HEK293 (cell line): ENCODE measurements around the gene OR2D3.

Experiments
- CTCF ChIA-PET: fragments of 350-600 bp; formaldehyde crosslinking; extraction: SDS; loops from one replicate; lab custom pipeline; 2021; ENCODE audit warnings: antibody characterized with exemption; lab: Yijun Ruan, JAX
- POLR2A ChIA-PET: fragments of 300-600 bp; formaldehyde crosslinking; extraction: SDS; loops from one replicate; lab custom pipeline; 2020; ENCODE audit warnings: antibody characterized with exemption, inconsistent platforms; lab: Yijun Ruan, JAX
- H3K27ac ChIP-seq: fragments of 200-500 bp; sonication (Bioruptor generic); 2 replicates; pipeline ENCODE4 v1.5.1; 2014; ENCODE audit warnings: low read depth, low read length, control low read depth, inconsistent platforms; ENCODE audit errors: extremely low read depth
- H3K36me3 ChIP-seq, 2 experiments: fragments of 200-500 bp in 1 of 2; sonication (Bioruptor generic) in 1 of 2; 1 replicate in 1 of 2; 2 replicates in 1 of 2; pipeline ENCODE4 v1.5.1; 2014 to 2017; ENCODE audit warnings: inconsistent platforms in 2 of 2, low read length in 2 of 2; ENCODE audit not compliant: control insufficient read depth in 2 of 2, insufficient read depth in 1 of 2
- H3K4me1 ChIP-seq: fragments of 200-500 bp; sonication (Bioruptor generic); 2 replicates; pipeline ENCODE4 v1.5.1; 2014; ENCODE audit warnings: mild to moderate bottlenecking, low read length, inconsistent platforms; ENCODE audit not compliant: control insufficient read depth, insufficient read depth
- H3K4me3 ChIP-seq: 2 replicates; pipeline ENCODE4 v1.5.1; 2011; ENCODE audit warnings: low read depth, mild to moderate bottlenecking, control low read depth, low read length, moderate library complexity
- H3K9me3 ChIP-seq: fragments of 200-500 bp; sonication (Bioruptor generic); 2 replicates; pipeline ENCODE4 v1.5.1; 2014; ENCODE audit warnings: low read depth, low read length, inconsistent platforms; ENCODE audit not compliant: control insufficient read depth, insufficient read depth
- EGR2 ChIP-seq: fragments of 450-650 bp; formaldehyde crosslinking; IDR thresholded peaks from 2 replicates; pipeline ENCODE4 v1.5.1; 2016; ENCODE audit warnings: low read depth, missing biosample characterization, missing genetic modification characterization
- ELK4 ChIP-seq: IDR thresholded peaks from 2 replicates; pipeline ENCODE4 v1.6.1; 2011; ENCODE audit warnings: mild to moderate bottlenecking, low read depth, low read length, borderline replicate concordance
- HOXD13 ChIP-seq: sonication (generic); formaldehyde crosslinking; IDR thresholded peaks from 2 replicates; pipeline ENCODE4 v1.8.0; 2022; ENCODE audit warnings: missing genetic modification reagents, borderline replicate concordance
- MEIS1 ChIP-seq: sonication (generic); formaldehyde crosslinking; IDR thresholded peaks from 2 replicates; pipeline ENCODE4 v1.8.1; 2022; ENCODE audit warnings: missing genetic modification reagents, mild to moderate bottlenecking, borderline replicate concordance
- PRDM10 ChIP-seq: fragments of 450-650 bp; formaldehyde crosslinking; IDR thresholded peaks from 2 replicates; pipeline ENCODE4 v1.5.1; 2016; ENCODE audit warnings: missing biosample characterization, missing genetic modification characterization
- RBAK ChIP-seq: fragments of 450-650 bp; formaldehyde crosslinking; IDR thresholded peaks from 2 replicates; pipeline ENCODE4 v1.5.1; 2016; ENCODE audit warnings: missing biosample characterization, missing genetic modification characterization
- SP2 ChIP-seq: fragments of 450-650 bp; formaldehyde crosslinking; IDR thresholded peaks from 2 replicates; pipeline ENCODE4 v1.5.1; 2016; ENCODE audit warnings: missing biosample characterization, missing genetic modification characterization
- ZBTB11 ChIP-seq: fragments of 450-650 bp; formaldehyde crosslinking; conservative IDR thresholded peaks from 2 replicates; pipeline ENCODE4 v1.5.1; 2016; ENCODE audit warnings: low read depth, missing biosample characterization, missing genetic modification characterization
- ZBTB20 ChIP-seq: fragments of 450-650 bp; formaldehyde crosslinking; IDR thresholded peaks from 2 replicates; pipeline ENCODE4 v1.5.1; 2016; ENCODE audit warnings: missing biosample characterization, missing genetic modification characterization
- ZNF112 ChIP-seq: fragments of 450-650 bp; formaldehyde crosslinking; IDR thresholded peaks from 2 replicates; pipeline ENCODE4 v1.5.0; 2017; ENCODE audit warnings: missing biosample characterization, missing genetic modification characterization
- ZNF140 ChIP-seq: fragments of 450-650 bp; formaldehyde crosslinking; IDR thresholded peaks from 2 replicates; pipeline ENCODE4 v1.5.1; 2016; ENCODE audit warnings: missing biosample characterization, missing genetic modification characterization
- ZNF280C ChIP-seq: fragments of 450-650 bp; formaldehyde crosslinking; IDR thresholded peaks from 2 replicates; pipeline ENCODE4 v1.5.1; 2016; ENCODE audit warnings: missing biosample characterization, missing genetic modification characterization
- ZNF354C ChIP-seq: fragments of 450-650 bp; formaldehyde crosslinking; IDR thresholded peaks from 2 replicates; pipeline ENCODE4 v1.5.1; 2016; ENCODE audit warnings: missing biosample characterization, missing genetic modification characterization, low read depth, borderline replicate concordance
- ZNF48 ChIP-seq: fragments of 450-650 bp; formaldehyde crosslinking; IDR thresholded peaks from 2 replicates; pipeline ENCODE4 v1.5.1; 2016; ENCODE audit warnings: missing biosample characterization, missing genetic modification characterization
- ZNF513 ChIP-seq: fragments of 450-650 bp; IDR thresholded peaks from 2 replicates; pipeline ENCODE4 v1.5.1; 2018; ENCODE audit warnings: missing biosample characterization, missing genetic modification characterization
- ZNF529 ChIP-seq: fragments of 450-650 bp; formaldehyde crosslinking; IDR thresholded peaks from 2 replicates; pipeline ENCODE4 v1.5.1; 2017; ENCODE audit warnings: missing genetic modification characterization, missing biosample characterization; ENCODE audit not compliant: insufficient replicate concordance
- ZNF561 ChIP-seq: fragments of 450-650 bp; IDR thresholded peaks from 2 replicates; pipeline ENCODE4 v1.5.1; 2018; ENCODE audit warnings: missing biosample characterization, missing genetic modification characterization, borderline replicate concordance
- ZNF610 ChIP-seq: fragments of 450-650 bp; formaldehyde crosslinking; IDR thresholded peaks from 2 replicates; pipeline ENCODE4 v1.5.1; 2016; ENCODE audit warnings: missing biosample characterization, missing genetic modification characterization, borderline replicate concordance
- ZNF624 ChIP-seq: fragments of 450-650 bp; formaldehyde crosslinking; IDR thresholded peaks from 2 replicates; pipeline ENCODE4 v1.5.1; 2017; ENCODE audit warnings: missing biosample characterization, missing genetic modification characterization
- ZNF701 ChIP-seq: fragments of 450-650 bp; formaldehyde crosslinking; IDR thresholded peaks from 2 replicates; pipeline ENCODE4 v1.5.1; 2016; ENCODE audit warnings: missing biosample characterization, missing genetic modification characterization
- ZNF792 ChIP-seq: fragments of 450-650 bp; formaldehyde crosslinking; IDR thresholded peaks from 2 replicates; pipeline ENCODE4 v1.5.1; 2016; ENCODE audit warnings: missing biosample characterization, missing genetic modification characterization

OR2D3 gene

GRCh38 chr11:6892400-6892799, 28.4 kb upstream of the OR2D3 start, which contains the start of gene OR2D2:
Gene OR2D2 (minus strand): TSS chr11:6892500. CDS start chr11:6892500, 0 bp downstream.
- Histone ChIP-seq H3K4me3 (no peak within 1 kb of the TSS), H3K4me1 (no peaks in the 10 kb centered on the region), H3K36me3 (no peaks in the 10 kb centered on the region), H3K27ac (no peak within 1 kb of the TSS), H3K9me3 (no peaks in the 10 kb centered on the region)
- TF ChIP-seq SP2 (tag by site-specific recombination): no peak
- no peak for TF ChIP-seq ZNF280C
- ChIA-PET POLR2A (no interaction called here), CTCF (no interaction called here)

GRCh38 chr11:6894097-6894496, 26.7 kb upstream of the OR2D3 start:
- no peaks in the 10 kb centered on the region for H3K4me1 ChIP-seq
- no peak for TF ChIP-seq ELK4
- TF ChIP-seq ZNF529 (tag by site-specific recombination): no peak
- no peak for TF ChIP-seq ZNF792 (tag by site-specific recombination)
- TF ChIP-seq ZNF513 (tag by site-specific recombination): no peak
- TF ChIP-seq ZNF701 (tag by site-specific recombination): no peak
- TF ChIP-seq ZNF140 (tag by site-specific recombination): no peak
- TF ChIP-seq MEIS1 (CRISPR knock-in tag): no peak
- TF ChIP-seq ZBTB11: no peak
- TF ChIP-seq, all 188 proteins: peak for 0
- POLR2A ChIA-PET: no interaction called here
- Histone ChIP-seq H3K27ac (no peak overlapping the region), H3K9me3 (no peaks in the 10 kb centered on the region), H3K36me3 (no peaks in the 10 kb centered on the region), H3K4me3 (no peak overlapping the region)
- CTCF ChIA-PET: no interaction called here

- no peaks in the 10 kb centered on the region for H3K4me1 ChIP-seq
- no peaks in the 10 kb centered on the region for H3K36me3 ChIP-seq
- ChIA-PET CTCF (no interaction called here), POLR2A (no interaction called here)
- no peak overlapping the region for H3K27ac ChIP-seq
- no peaks in the 10 kb centered on the region for H3K9me3 ChIP-seq
- no peak overlapping the region for H3K4me3 ChIP-seq
- TF ChIP-seq HOXD13 (CRISPR knock-in tag): no peak
- TF ChIP-seq EGR2: no peak
- TF ChIP-seq ZBTB20 (tag by site-specific recombination): no peak
- TF ChIP-seq ZNF354C (tag by site-specific recombination): no peak
- no peak for TF ChIP-seq PRDM10 (tag by site-specific recombination)
- TF ChIP-seq RBAK (tag by site-specific recombination): no peak
- TF ChIP-seq ZNF561: no peak
- TF ChIP-seq ZNF624 (tag by site-specific recombination): no peak
- no peak for TF ChIP-seq ZNF112 (tag by site-specific recombination)
- TF ChIP-seq ZNF610: no peak
- TF ChIP-seq ZNF48 (tag by site-specific recombination): no peak
These were observed 25.8 kb upstream of the OR2D3 start for GRCh38 chr11:6895010-6895409.
